IMR-90 (cell line): ENCODE measurements around the gene MTM1. TPM values are rescaled to one million over a fixed set of nuclear protein-coding genes. Genes with fewer than 3 reads are reported as not detected.

Source experiments
- ATAC-seq: fragments of 200-7000 bp; cut with Tn5 transposase; 2 replicates; pipeline ENCODE4 v1.9.1; 2020; ENCODE audit warnings: low read depth, mild to moderate bottlenecking, moderate library complexity
- BruUV-seq: library from RNA; stranded (reverse); fragments of 400-500 nt; replicated peaks from 2 replicates; lab custom pipeline; 2021; lab: Mats Ljungman, UMichigan
- CTCF ChIA-PET: fragments of 300-600 bp; formaldehyde crosslinking; extraction: SDS; loops from one replicate; lab custom pipeline; 2021; ENCODE audit warnings: antibody characterized with exemption; lab: Yijun Ruan, JAX
- POLR2A ChIA-PET: fragments of 300-600 bp; sonication (Branson Sonifier 250); formaldehyde crosslinking; loops from one replicate; lab custom pipeline; 2022; ENCODE audit warnings: antibody characterized with exemption; ENCODE audit not compliant: unreplicated experiment; lab: Charles Lee
- DNase-seq: peaks from one replicate; pipeline ENCODE4 v3.0.0; 2013
- H2AFZ ChIP-seq: replicated peaks from 2 replicates; pipeline ENCODE3; 2013; ENCODE audit warnings: low read length, mild to moderate bottlenecking; ENCODE audit not compliant: poor library complexity
- H2AK5ac ChIP-seq: 2 replicates; pipeline ENCODE4 v1.6.1; 2013; ENCODE audit warnings: low read depth, low read length, inconsistent platforms
- H2AK9ac ChIP-seq: replicated peaks from 2 replicates; pipeline ENCODE3; 2013; ENCODE audit warnings: mild to moderate bottlenecking, low read depth, low read length, moderate library complexity; ENCODE audit not compliant: poor library complexity
- H2BK120ac ChIP-seq: 2 replicates; pipeline ENCODE4 v1.6.1; 2013; ENCODE audit warnings: low read depth, low read length, inconsistent platforms
- H2BK15ac ChIP-seq: 3 replicates; pipeline ENCODE4 v1.6.1; 2013; ENCODE audit warnings: low read depth, low read length, inconsistent platforms
- H2BK20ac ChIP-seq: 2 replicates; pipeline ENCODE4 v1.6.1; 2013; ENCODE audit warnings: low read depth, mild to moderate bottlenecking, inconsistent platforms, low read length, moderate library complexity
- H2BK5ac ChIP-seq: 2 replicates; pipeline ENCODE4 v1.6.1; 2013; ENCODE audit warnings: mild to moderate bottlenecking, low read depth, low read length, inconsistent platforms; ENCODE audit not compliant: poor library complexity, severe bottlenecking
- H3K14ac ChIP-seq: replicated peaks from 2 replicates; pipeline ENCODE4 v1.6.1; 2013; ENCODE audit warnings: low read depth, low read length, inconsistent platforms
- H3K18ac ChIP-seq: 2 replicates; pipeline ENCODE4 v1.6.1; 2013; ENCODE audit warnings: low read depth, low read length, control low read depth
- H3K23ac ChIP-seq: 2 replicates; pipeline ENCODE4 v1.6.1; 2013; ENCODE audit warnings: low read depth, low read length, inconsistent platforms
- H3K27ac ChIP-seq: 2 replicates; pipeline ENCODE4 v1.5.1; 2013; ENCODE audit warnings: mild to moderate bottlenecking, control low read depth, low read length; ENCODE audit not compliant: insufficient read depth
- H3K27me3 ChIP-seq: 2 replicates; pipeline ENCODE4 v1.6.1; 2013; ENCODE audit warnings: low read length; ENCODE audit not compliant: control insufficient read depth, insufficient read depth
- H3K36me3 ChIP-seq: 2 replicates; pipeline ENCODE4 v1.6.1; 2013; ENCODE audit warnings: low read length, mixed read lengths; ENCODE audit not compliant: control insufficient read depth, insufficient read depth
- H3K4ac ChIP-seq: 2 replicates; pipeline ENCODE4 v1.6.1; 2013; ENCODE audit warnings: low read depth, low read length, inconsistent platforms
- H3K4me1 ChIP-seq: 2 replicates; pipeline ENCODE4 v1.6.1; 2013; ENCODE audit warnings: low read length, mixed read lengths; ENCODE audit not compliant: control insufficient read depth, insufficient read depth
- H3K4me2 ChIP-seq: 2 replicates; pipeline ENCODE4 v1.6.1; 2013; ENCODE audit warnings: low read depth, mild to moderate bottlenecking, control low read depth, low read length, moderate library complexity
- H3K4me3 ChIP-seq: 2 replicates; pipeline ENCODE4 v1.5.1; 2013; ENCODE audit warnings: low read depth, mild to moderate bottlenecking, control low read depth, low read length, moderate library complexity; ENCODE audit not compliant: insufficient read depth
- H3K56ac ChIP-seq: 2 replicates; pipeline ENCODE4 v1.6.1; 2013; ENCODE audit warnings: low read length, inconsistent platforms; ENCODE audit not compliant: insufficient read depth; ENCODE audit errors: extremely low read depth
- H3K79me1 ChIP-seq, 2 experiments: 2 replicates each; pipeline ENCODE4 v1.6.1; 2013; ENCODE audit warnings: low read length in 2 of 2, inconsistent platforms in 1 of 2, low read depth in 1 of 2
- H3K9ac ChIP-seq: 2 replicates; pipeline ENCODE4 v1.6.1; 2013; ENCODE audit warnings: low read depth, low read length, control low read depth
- H3K9me1 ChIP-seq: 2 replicates; pipeline ENCODE4 v1.6.1; 2013; ENCODE audit warnings: low read length, inconsistent platforms; ENCODE audit not compliant: insufficient read depth
- H3K9me3 ChIP-seq: 2 replicates; pipeline ENCODE4 v1.6.1; 2013; ENCODE audit warnings: low read length; ENCODE audit not compliant: control insufficient read depth, insufficient read depth
- H4K20me1 ChIP-seq: 2 replicates; pipeline ENCODE4 v1.6.1; 2013; ENCODE audit warnings: low read length, inconsistent platforms; ENCODE audit not compliant: insufficient read depth
- H4K5ac ChIP-seq: 2 replicates; pipeline ENCODE4 v1.6.1; 2013; ENCODE audit warnings: mild to moderate bottlenecking, low read depth, low read length, control low read depth
- H4K8ac ChIP-seq, 2 experiments: 2 replicates each; pipeline ENCODE4 v1.6.1; 2013; ENCODE audit warnings: low read depth in 2 of 2, low read length in 2 of 2, control low read depth in 1 of 2, inconsistent platforms in 1 of 2
- H4K91ac ChIP-seq: 2 replicates; pipeline ENCODE4 v1.6.1; 2013; ENCODE audit warnings: low read depth, low read length, inconsistent platforms; ENCODE audit not compliant: insufficient read depth
- CHD1 ChIP-seq: IDR thresholded peaks from 2 replicates; pipeline ENCODE4 v1.6.1; 2012; ENCODE audit warnings: low read depth, low read length, improper control_type of control experiment
- MAZ ChIP-seq: IDR thresholded peaks from 2 replicates; pipeline ENCODE4 v1.6.1; 2012; ENCODE audit warnings: low read depth, mild to moderate bottlenecking, low read length, improper control_type of control experiment, moderate library complexity, borderline replicate concordance
- NFE2L2 ChIP-seq: fragments of 150-350 bp; IDR thresholded peaks from 2 replicates; pipeline ENCODE4 v1.6.1; 2016; ENCODE audit warnings: low read depth, mild to moderate bottlenecking, low read length
- WGBS, 2 experiments: methylation state at CpG; one replicate each; pipeline versions ENCODE4 v1.1.5 to v1.1.7; 2013; ENCODE audit warnings: missing lambda C conversion rate in 2 of 2; ENCODE audit not compliant: insufficient read length in 1 of 2; ENCODE audit errors: extremely low coverage in 2 of 2; 5-methylcytosine and 5-hydroxymethylcytosine counted together
- dilution Hi-C: fragments of 300-500 bp; cut with HindIII; formaldehyde crosslinking; loops from one replicate; pipeline ENCODE4 v1.14.3; 2018; ENCODE audit warnings: low sequenced_read_pairs; ENCODE audit not compliant: unreplicated experiment
- in situ Hi-C: fragments of 300-500 bp; cut with MboI; formaldehyde crosslinking; loops from 3 replicates; pipeline ENCODE4 v1.14.3; 2019; ENCODE audit warnings: low sequenced_read_pairs, inconsistent platforms, mixed read lengths
- intact Hi-C: fragments of 100-400 bp; cut with micrococcal nuclease; formaldehyde crosslinking; loops from 2 replicates; pipeline ENCODE4 v1.10.0; 2022
- polyA plus RNA-seq, 3 experiments: library from polyadenylated mRNA; depleted of rRNA; stranded (reverse); fragments of >200 nt; gene quantifications; 2 replicates each; pipeline ENCODE4 v1.2.3, GENCODE V29; 2012; ENCODE audit warnings: low replicate concordance in 1 of 3
- total RNA-seq: library from RNA; depleted of rRNA; stranded (reverse); fragments of >200 nt; gene quantifications from 2 replicates; pipeline ENCODE4 v1.2.3, GENCODE V29; 2012
- TF ChIP-seq, protein P1 (sequence below): fragments of 150-350 bp; IDR thresholded peaks from 2 replicates; pipeline ENCODE4 v1.6.1; 2016; ENCODE audit warnings: low read depth, mild to moderate bottlenecking, low read length, moderate library complexity, borderline replicate concordance

Gene MTM1
- total and polyA plus RNA-seq, 2 of the 4 experiments (the other 2 are of a cell fraction) = 3.8 to 5.6 TPM

DNA sequence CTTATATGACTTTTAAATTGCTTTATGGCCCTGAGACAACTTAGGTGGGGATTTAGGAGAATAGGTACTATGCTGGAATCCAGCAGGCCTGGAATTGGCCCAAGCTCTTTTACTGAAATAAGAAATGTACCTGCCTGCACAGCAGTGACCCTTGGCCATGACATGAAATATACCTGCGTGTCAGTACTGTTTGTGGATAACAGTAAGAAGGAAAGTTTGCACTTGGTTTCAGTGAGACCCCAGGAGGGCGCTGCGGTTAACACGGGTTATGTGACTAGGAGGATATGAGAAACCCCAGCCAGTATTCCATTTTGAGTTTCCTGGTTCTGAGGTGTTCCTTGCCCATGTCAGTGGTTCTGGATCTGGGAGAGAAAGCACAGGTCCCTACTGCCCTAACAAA lies 5.3 kb downstream of the MTM1 start:
- WGBS, 2 experiments = no CpG with 5 or more reads among the region's 4 CpGs
- peaks cover 6% of the 10 kb centered on the region for H3K4me1 ChIP-seq

More for the DNA sequence above, 5.3 kb downstream of the MTM1 start:
- DNase-seq (no peak), ATAC-seq (no peak)
- Histone ChIP-seq H2AFZ (no peak overlapping the region), H2BK20ac (no peak overlapping the region), H3K4me3 (no peak overlapping the region), H2BK5ac (no peak overlapping the region), H2AK5ac (no peak overlapping the region), H2BK120ac (no peak overlapping the region), H2AK9ac (no peak overlapping the region), H3K27ac (no peak overlapping the region), H3K23ac (no peak overlapping the region), H3K79me1 (peaks cover 8 to 48% of the 10 kb centered on the region in 2 experiments; a peak in 3 of 4 replicates), H3K18ac (no peak overlapping the region), H4K91ac (no peak overlapping the region), H3K56ac (no peak overlapping the region), H3K27me3 (no peaks in the 10 kb centered on the region), H4K8ac (no peak overlapping the region), H4K20me1 (no peaks in the 10 kb centered on the region), H4K5ac (no peak overlapping the region), H3K9me1 (no peaks in the 10 kb centered on the region), H3K4ac (no peak overlapping the region), H3K4me2 (no peak overlapping the region), H3K36me3 (no peaks in the 10 kb centered on the region), H3K9ac (no peak overlapping the region), H3K14ac (no peak overlapping the region), H2BK15ac (no peak overlapping the region), H3K9me3 (0 out of 2 replicates have a peak, but pooled peaks cover 3% of the 10 kb centered on the region)
- ChIA-PET POLR2A (interaction anchor here (0.6 kb wide), 1 partner anchor 144 kb away, joined by 11 read pairs; no protein-coding TSS in a partner anchor), CTCF (no interaction called here)
- no TSS peak for BruUV-seq
- in situ Hi-C loops = no loop called here
- dilution Hi-C loops = no loop called here
- intact Hi-C loops = loop anchor here (10.0 kb wide), 2 partner anchors 141 to 619 kb away; no protein-coding TSS in a partner anchor
- TF ChIP-seq MAZ (no peak), NFE2L2 (no peak), CHD1 (no peak)
- TF ChIP-seq, protein P1, sequence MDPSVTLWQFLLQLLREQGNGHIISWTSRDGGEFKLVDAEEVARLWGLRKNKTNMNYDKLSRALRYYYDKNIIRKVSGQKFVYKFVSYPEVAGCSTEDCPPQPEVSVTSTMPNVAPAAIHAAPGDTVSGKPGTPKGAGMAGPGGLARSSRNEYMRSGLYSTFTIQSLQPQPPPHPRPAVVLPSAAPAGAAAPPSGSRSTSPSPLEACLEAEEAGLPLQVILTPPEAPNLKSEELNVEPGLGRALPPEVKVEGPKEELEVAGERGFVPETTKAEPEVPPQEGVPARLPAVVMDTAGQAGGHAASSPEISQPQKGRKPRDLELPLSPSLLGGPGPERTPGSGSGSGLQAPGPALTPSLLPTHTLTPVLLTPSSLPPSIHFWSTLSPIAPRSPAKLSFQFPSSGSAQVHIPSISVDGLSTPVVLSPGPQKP = no peak
